Upper lobe of right lung (tissue), 1 donor: Measurements from ENCODE around the gene RCC1. TPM values are rescaled to one million over a fixed set of nuclear protein-coding genes. Genes with fewer than 3 reads are reported as not detected.

Experiments
- ATAC-seq: fragments of 200-7000 bp; cut with Tn5 transposase; one replicate; pipeline ENCODE4 v1.9.1; 2020; ENCODE audit warnings: mild to moderate bottlenecking, moderate library complexity
- DNase-seq: peaks from one replicate; pipeline ENCODE4 v3.0.0-alpha.2; 2020
- H3K27ac ChIP-seq: fragments of 200-600 bp; one replicate; pipeline ENCODE4 v1.8.0; 2022
- H3K27me3 ChIP-seq: fragments of 200-600 bp; one replicate; pipeline ENCODE4 v1.8.0; 2022; ENCODE audit warnings: mild to moderate bottlenecking
- H3K36me3 ChIP-seq: fragments of 200-600 bp; one replicate; pipeline ENCODE4 v1.8.0; 2022
- H3K4me1 ChIP-seq: fragments of 200-600 bp; one replicate; pipeline ENCODE4 v1.8.0; 2022
- H3K4me3 ChIP-seq: fragments of 200-600 bp; one replicate; pipeline ENCODE4 v1.8.0; 2022; ENCODE audit warnings: mild to moderate bottlenecking
- H3K9me3 ChIP-seq: fragments of 200-600 bp; one replicate; pipeline ENCODE4 v1.8.0; 2022
- intact Hi-C: fragments of 100-400 bp; cut with DNase I; formaldehyde crosslinking; loops from one replicate; pipeline ENCODE4 v1.11.0; 2022
- total RNA-seq: library from RNA; stranded (reverse); fragmentation: NEBNext Ultra II Directional; extraction: Animal tissue kit (Norgen Biotek cat#: 25700); gene quantifications from one replicate; pipeline ENCODE4 v1.2.1, GENCODE V29; 2021
- TF ChIP-seq, protein P1 (sequence below): fragments of 200-600 bp; IDR thresholded peaks from one replicate; pipeline ENCODE4 v1.8.0; 2022; ENCODE audit warnings: antibody characterized with exemption
- donor health status: DM: no; HTN: yes; CAD: no; lungs with severe emphysema.

Gene RCC1
- total RNA-seq, 1 donor from 2014 or later = 27.9 TPM

DNA sequence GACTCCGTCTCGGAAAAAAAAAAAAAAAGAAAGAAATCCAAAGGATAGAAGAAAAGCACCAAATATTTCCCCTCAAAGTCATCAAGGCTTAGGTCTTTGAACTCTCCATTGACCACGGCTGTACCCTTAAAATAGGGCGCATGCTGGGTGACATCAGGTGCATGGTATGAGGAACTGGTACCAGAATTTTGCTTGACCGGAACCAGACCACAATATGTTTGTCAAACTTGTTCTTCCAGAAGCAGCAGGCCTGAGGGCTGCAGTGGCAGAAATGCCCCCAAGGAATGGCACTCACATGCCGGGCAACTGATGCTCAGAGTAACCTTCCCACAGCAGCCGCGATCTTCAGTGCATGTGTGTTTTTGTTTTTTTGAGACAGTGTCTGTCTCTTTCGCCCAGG lies 21.0 kb downstream of the RCC1 start:
- intact Hi-C loops = no loop called here
- DNase-seq (no peak), ATAC-seq (peak; percentile 87)
- no peaks in the 10 kb centered on the region for H3K36me3 ChIP-seq
- peak overlapping the region; percentile 30 for H3K27ac ChIP-seq
- H3K4me3 ChIP-seq = no peak overlapping the region
- H3K27me3 ChIP-seq = no peaks in the 10 kb centered on the region
- TF ChIP-seq, protein P1, sequence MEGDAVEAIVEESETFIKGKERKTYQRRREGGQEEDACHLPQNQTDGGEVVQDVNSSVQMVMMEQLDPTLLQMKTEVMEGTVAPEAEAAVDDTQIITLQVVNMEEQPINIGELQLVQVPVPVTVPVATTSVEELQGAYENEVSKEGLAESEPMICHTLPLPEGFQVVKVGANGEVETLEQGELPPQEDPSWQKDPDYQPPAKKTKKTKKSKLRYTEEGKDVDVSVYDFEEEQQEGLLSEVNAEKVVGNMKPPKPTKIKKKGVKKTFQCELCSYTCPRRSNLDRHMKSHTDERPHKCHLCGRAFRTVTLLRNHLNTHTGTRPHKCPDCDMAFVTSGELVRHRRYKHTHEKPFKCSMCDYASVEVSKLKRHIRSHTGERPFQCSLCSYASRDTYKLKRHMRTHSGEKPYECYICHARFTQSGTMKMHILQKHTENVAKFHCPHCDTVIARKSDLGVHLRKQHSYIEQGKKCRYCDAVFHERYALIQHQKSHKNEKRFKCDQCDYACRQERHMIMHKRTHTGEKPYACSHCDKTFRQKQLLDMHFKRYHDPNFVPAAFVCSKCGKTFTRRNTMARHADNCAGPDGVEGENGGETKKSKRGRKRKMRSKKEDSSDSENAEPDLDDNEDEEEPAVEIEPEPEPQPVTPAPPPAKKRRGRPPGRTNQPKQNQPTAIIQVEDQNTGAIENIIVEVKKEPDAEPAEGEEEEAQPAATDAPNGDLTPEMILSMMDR = no peak
- H3K9me3 ChIP-seq = no peaks in the 10 kb centered on the region
- H3K4me1 ChIP-seq = no peaks in the 10 kb centered on the region

DNA sequence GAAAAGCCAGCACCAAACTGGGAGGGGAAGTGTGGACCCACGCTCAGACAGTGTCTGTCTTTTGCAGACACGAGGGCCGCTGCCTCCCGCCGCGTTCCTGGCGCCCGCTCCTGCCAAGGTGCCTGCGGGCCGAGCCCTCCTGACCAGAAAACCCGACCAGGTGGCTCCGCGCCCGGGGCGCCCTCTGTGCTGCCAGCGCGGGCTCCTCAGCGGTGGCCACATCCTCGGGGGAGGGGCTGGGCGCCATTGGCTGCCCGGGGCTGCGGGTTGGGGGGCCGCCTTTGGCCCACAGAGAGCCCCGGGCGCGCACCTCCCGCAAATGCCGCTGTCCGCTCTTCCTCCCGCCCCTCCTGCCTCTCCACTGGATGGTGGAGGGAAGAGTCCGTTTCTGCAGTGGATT lies 24.6 kb downstream of the RCC1 start:
- no peaks in the 10 kb centered on the region for H3K27me3 ChIP-seq
- TF ChIP-seq, protein P1 = no peak
- no peak overlapping the region for H3K4me3 ChIP-seq
- H3K36me3 ChIP-seq = peaks cover 4% of the 10 kb centered on the region
- H3K4me1 ChIP-seq = no peaks in the 10 kb centered on the region
- H3K27ac ChIP-seq = no peak overlapping the region
- no peaks in the 10 kb centered on the region for H3K9me3 ChIP-seq
- DNase-seq = no peak
- intact Hi-C loops = no loop called here
- ATAC-seq = no peak

DNA sequence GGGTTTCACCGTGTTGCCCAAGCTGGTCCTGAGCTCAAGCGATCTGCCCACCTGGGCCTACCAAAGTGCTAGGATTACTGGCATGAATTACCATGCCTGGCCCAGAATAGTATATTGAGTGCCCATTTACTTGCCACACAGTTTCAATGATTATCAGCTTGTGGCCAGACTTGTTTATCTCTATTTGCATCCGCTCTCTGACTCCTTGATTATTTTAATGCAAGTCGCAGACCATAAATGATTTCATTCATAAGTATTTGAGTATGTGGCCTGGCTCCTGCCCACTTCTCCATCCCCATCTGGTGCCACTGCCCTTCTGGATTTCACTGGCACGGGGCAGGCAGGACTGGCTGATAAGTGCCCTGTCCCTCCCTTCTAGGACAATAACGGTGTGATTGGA lies 28.8 kb downstream of the RCC1 start:
- no peaks in the 10 kb centered on the region for H3K9me3 ChIP-seq
- no peaks in the 10 kb centered on the region for H3K4me1 ChIP-seq
- DNase-seq = no peak
- peaks cover 28% of the 10 kb centered on the region for H3K36me3 ChIP-seq
- H3K4me3 ChIP-seq = no peak overlapping the region
- H3K27me3 ChIP-seq = no peaks in the 10 kb centered on the region
- intact Hi-C loops = no loop called here
- H3K27ac ChIP-seq = no peak overlapping the region
- TF ChIP-seq, protein P1 = no peak
- ATAC-seq = no peak

DNA sequence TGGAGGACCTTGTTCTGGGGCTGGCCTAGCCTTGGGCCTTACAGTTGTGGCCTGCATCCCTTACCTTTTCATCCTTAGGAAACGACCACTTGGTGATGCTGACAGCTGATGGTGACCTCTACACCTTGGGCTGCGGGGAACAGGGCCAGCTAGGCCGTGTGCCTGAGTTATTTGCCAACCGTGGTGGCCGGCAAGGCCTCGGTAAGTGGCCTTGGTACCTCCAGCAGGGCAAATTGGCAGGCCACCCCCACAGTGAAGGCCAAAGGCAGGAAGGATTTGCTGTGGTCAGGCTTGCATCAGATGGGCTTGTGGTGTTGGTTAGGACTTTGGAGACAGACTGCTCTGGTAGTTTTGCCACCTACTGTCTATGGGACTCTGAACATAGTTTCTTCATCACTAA lies 29.3 kb downstream of the RCC1 start:
- TF ChIP-seq, protein P1 = no peak
- no peak for DNase-seq
- Histone ChIP-seq H3K4me1 (no peaks in the 10 kb centered on the region), H3K4me3 (no peak overlapping the region), H3K9me3 (no peaks in the 10 kb centered on the region), H3K36me3 (peaks cover 28% of the 10 kb centered on the region), H3K27ac (no peak overlapping the region), H3K27me3 (no peaks in the 10 kb centered on the region)
- ATAC-seq = no peak
- intact Hi-C loops = no loop called here

DNA sequence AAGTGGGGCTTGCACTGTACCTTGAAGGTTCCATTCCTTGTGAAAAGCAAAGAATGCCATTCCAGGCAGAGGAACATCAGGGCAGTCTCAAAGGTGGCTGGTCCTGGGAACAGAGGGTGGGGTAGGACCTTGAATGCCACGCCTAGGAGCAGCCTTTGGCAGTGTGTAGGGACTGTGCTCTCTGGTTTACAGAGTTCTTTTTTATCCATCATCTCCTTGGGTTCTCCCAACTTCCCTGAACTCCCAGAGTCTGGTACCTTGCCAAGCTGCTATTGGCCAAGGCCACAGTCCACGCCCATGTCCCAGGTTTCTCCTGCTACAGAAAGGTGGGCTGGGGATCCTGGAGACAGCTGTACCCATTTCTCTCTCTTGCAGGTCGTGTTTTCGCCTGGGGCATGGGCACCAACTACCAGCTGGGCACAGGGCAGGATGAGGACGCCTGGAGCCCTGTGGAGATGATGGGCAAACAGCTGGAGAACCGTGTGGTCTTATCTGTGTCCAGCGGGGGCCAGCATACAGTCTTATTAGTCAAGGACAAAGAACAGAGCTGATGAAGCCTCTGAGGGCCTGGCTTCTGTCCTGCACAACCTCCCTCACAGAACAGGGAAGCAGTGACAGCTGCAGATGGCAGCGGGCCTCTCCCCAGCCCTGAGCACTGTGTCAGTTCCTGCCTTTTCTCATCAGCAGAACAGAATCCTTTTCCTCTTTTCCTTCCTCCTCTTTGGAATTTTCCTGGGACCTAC lies 31.8 kb downstream of the RCC1 start:
- Histone ChIP-seq H3K4me3 (no peak overlapping the region), H3K36me3 (peaks cover 28% of the 10 kb centered on the region), H3K27ac (no peak overlapping the region), H3K27me3 (no peaks in the 10 kb centered on the region), H3K4me1 (no peaks in the 10 kb centered on the region), H3K9me3 (no peaks in the 10 kb centered on the region)
- ATAC-seq (no peak), DNase-seq (no peak)
- intact Hi-C loops = no loop called here
- TF ChIP-seq, protein P1 = no peak

DNA sequence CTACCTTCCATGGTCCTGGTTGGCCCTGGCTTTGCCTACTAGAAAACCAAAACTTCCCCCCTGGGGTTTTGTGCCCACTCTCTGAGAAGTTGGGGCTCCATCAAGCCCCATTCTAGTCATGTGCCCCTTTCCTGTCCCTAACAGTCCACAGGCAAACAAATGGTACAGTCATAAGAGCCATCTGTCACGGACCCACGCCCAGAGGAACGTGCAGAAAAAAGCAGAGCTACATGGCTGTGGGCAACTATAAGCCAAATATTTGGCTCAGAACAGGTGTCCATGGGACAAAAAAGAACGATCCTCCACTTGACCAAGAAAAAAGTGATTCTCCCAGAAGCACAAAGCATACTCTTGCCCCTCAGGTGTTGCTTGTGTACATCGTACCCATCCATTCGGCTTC lies 32.4 kb downstream of the RCC1 start:
- no peak for ATAC-seq
- DNase-seq = no peak
- H3K36me3 ChIP-seq = peaks cover 28% of the 10 kb centered on the region
- TF ChIP-seq, protein P1 = no peak
- intact Hi-C loops = no loop called here
- no peaks in the 10 kb centered on the region for H3K4me1 ChIP-seq
- H3K4me3 ChIP-seq = no peak overlapping the region
- H3K9me3 ChIP-seq = no peaks in the 10 kb centered on the region
- H3K27ac ChIP-seq = no peak overlapping the region
- no peaks in the 10 kb centered on the region for H3K27me3 ChIP-seq
